ENCODE measurements around the gene HOXB1. TPM values are rescaled to one million over a fixed set of nuclear protein-coding genes. Genes with fewer than 3 reads are reported as not detected.

Gene HOXB1
- total and polyA plus RNA-seq, 10 donors: 0.06 TPM; not detected in 9

GRCh38 chr17:48544349-48545021, 13.7 kb upstream of the HOXB1 start:
- Histone ChIP-seq H3K36me3 (no peaks in the 10 kb centered on the region), H3K9me3 (no peaks in the 10 kb centered on the region), H3K27me3 (replicated peaks in 1 of 7) (peaks cover 0 to 84% (median 37%) of the 10 kb centered on the region in 7 donors), H3K4me3 (peak overlapping the region; percentile 48 to 79 (median 67)), H3K4me1 (peaks cover 2 to 94% (median 48%) of the 10 kb centered on the region in 6 donors), H3K27ac (peak overlapping the region; percentile 85 to 94 (median 88))
- TF ChIP-seq POLR2AphosphoS5 (IDR thresholded peaks at IDR 0.05): peak in 2 of 3 donors; percentile 68 to 74
- no peak for TF ChIP-seq CTCF (IDR thresholded peaks at IDR 0.05 in 8 of 11, conservative IDR thresholded peaks at IDR 0.05 in 3 of 11)
- DNase-seq: no peak
- intact Hi-C loops (cut with DNase I; ENCODE audit: low total_unique reads): no loop called here
- 3 to 7% (median 4%) methylated on average over 37 to 38 of the region's 38 CpGs for WGBS, 5 donors

- Histone ChIP-seq H3K4me3 (peak overlapping the region; percentile 48 to 79 (median 67)), H3K27ac (peak overlapping the region; percentile 85 to 94 (median 88)), H3K27me3 (replicated peaks in 1 of 7) (peaks cover 0 to 90% (median 37%) of the 10 kb centered on the region in 7 donors), H3K36me3 (no peaks in the 10 kb centered on the region), H3K9me3 (no peaks in the 10 kb centered on the region), H3K4me1 (peaks cover 2 to 89% (median 48%) of the 10 kb centered on the region in 6 donors)
- 1 to 5% (median 2%) methylated on average over 19 to 20 of the region's 20 CpGs for WGBS, 5 donors
- DNase-seq: no peak
- no peak for TF ChIP-seq POLR2AphosphoS5 (IDR thresholded peaks at IDR 0.05)
- intact Hi-C loops (cut with DNase I; ENCODE audit: low total_unique reads): no loop called here
Observed at GRCh38 chr17:48543854-48544348, 13.1 kb upstream of the HOXB1 start.

DNA sequence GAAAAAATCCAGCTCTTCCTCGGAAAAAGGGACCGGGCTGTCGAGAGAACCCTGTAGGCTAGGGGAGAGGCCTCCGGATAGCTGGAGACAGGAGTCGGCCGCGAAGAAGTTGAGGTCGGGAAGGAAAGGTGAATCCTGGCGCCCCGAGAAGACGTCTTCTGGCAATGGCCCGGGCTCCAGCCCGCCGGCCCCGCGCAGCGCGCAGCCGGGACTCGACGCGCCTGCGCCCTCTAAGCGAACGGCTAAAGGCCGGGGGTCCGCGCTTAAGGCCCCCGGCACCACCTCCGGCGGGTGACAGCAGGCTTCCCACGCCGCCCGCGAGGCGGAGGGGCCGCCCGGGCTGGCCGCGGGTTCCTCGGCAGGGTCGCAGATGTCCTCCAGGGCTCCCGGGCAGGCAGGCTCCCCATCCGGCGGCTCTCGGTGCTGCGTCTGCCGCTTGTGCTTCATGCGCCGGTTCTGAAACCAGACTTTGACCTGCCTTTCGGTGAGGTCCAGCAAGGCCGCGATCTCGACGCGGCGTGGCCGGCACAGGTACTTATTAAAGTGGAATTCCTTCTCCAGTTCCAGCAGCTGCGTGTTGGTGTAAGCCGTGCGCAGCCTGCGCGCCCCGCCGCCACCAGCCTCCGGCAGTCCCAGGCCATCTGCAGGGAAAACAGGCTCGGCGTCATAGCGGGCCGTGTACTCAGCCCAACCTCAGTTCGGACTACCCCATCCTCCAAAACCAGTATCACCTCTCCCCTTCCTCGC, 12.5 kb upstream of the HOXB1 start:
- Histone ChIP-seq H3K4me3 (peak overlapping the region; percentile 48 to 79 (median 67)), H3K36me3 (no peaks in the 10 kb centered on the region), H3K9me3 (no peaks in the 10 kb centered on the region), H3K4me1 (peaks cover 2 to 82% (median 45%) of the 10 kb centered on the region in 6 donors), H3K27ac (peak overlapping the region; percentile 85 to 94 (median 88)), H3K27me3 (replicated peaks in 1 of 7) (peaks cover 0 to 93% (median 37%) of the 10 kb centered on the region in 7 donors)
- 0 to 1% (median 1%) methylated on average over 34 to 72 of the region's 72 CpGs for WGBS, 5 donors
- TF ChIP-seq CTCF (IDR thresholded peaks at IDR 0.05 in 8 of 11, conservative IDR thresholded peaks at IDR 0.05 in 3 of 11): peak in 2 of 11 experiments; percentile 31 to 33
- TF ChIP-seq POLR2A (IDR thresholded peaks at IDR 0.05): no peak
- TF ChIP-seq POLR2AphosphoS5 (IDR thresholded peaks at IDR 0.05): peak in 2 of 3 donors; percentile 52 to 56
- DNase-seq: no peak
- intact Hi-C loops (cut with DNase I; ENCODE audit: low total_unique reads): no loop called here

- peak overlapping the region; percentile 48 to 79 (median 67) for H3K4me3 ChIP-seq
- DNase-seq: no peak
- 3 to 8% (median 4%) methylated on average over 12 of the region's 12 CpGs for WGBS, 5 donors
- intact Hi-C loops (cut with DNase I; ENCODE audit: low total_unique reads): no loop called here
- H3K36me3 ChIP-seq: no peaks in the 10 kb centered on the region
- peaks cover 2 to 79% (median 43%) of the 10 kb centered on the region in 6 donors for H3K4me1 ChIP-seq
- H3K9me3 ChIP-seq: no peaks in the 10 kb centered on the region
- peak overlapping the region; percentile 85 to 94 (median 88) for H3K27ac ChIP-seq
- peaks cover 0 to 94% (median 37%) of the 10 kb centered on the region in 7 donors for H3K27me3 ChIP-seq (replicated peaks in 1 of 7)
- TF ChIP-seq POLR2AphosphoS5 (IDR thresholded peaks at IDR 0.05) (no peak), POLR2A (IDR thresholded peaks at IDR 0.05) (no peak), CTCF (IDR thresholded peaks at IDR 0.05 in 8 of 11, conservative IDR thresholded peaks at IDR 0.05 in 3 of 11) (no peak)
Observed at GRCh38 chr17:48542698-48543106, 11.9 kb upstream of the HOXB1 start.

Measured in spleen (tissue), 11 donors.